Endodermal cell (in vitro differentiated cells): ENCODE data around the gene CCM2. TPM values are rescaled to one million over a fixed set of nuclear protein-coding genes. Genes with fewer than 3 reads are reported as not detected.

Experiments used
- DNase-seq: peaks from one replicate; pipeline ENCODE4 v3.0.0-alpha.2; 2017
- H3K27ac ChIP-seq: 2 replicates; pipeline ENCODE4 v1.5.1; 2013; ENCODE audit warnings: mild to moderate bottlenecking, low read depth, low read length, moderate library complexity
- H3K27me3 ChIP-seq: 2 replicates; pipeline ENCODE4 v1.6.1; 2013; ENCODE audit warnings: mild to moderate bottlenecking, low read length, moderate library complexity; ENCODE audit not compliant: insufficient read depth, control insufficient read depth, poor library complexity, severe bottlenecking
- H3K36me3 ChIP-seq: 2 replicates; pipeline ENCODE4 v1.7.0; 2013; ENCODE audit warnings: mild to moderate bottlenecking, low read length, moderate library complexity; ENCODE audit not compliant: control insufficient read depth, insufficient read depth
- H3K4me1 ChIP-seq: one replicate; pipeline ENCODE4 v1.7.0; 2013; ENCODE audit warnings: low read length; ENCODE audit not compliant: control insufficient read depth, insufficient read depth
- H3K4me3 ChIP-seq: 2 replicates; pipeline ENCODE4 v1.5.1; 2013; ENCODE audit warnings: mild to moderate bottlenecking, low read length, moderate library complexity
- H3K9ac ChIP-seq: 2 replicates; pipeline ENCODE4 v1.6.1; 2013; ENCODE audit warnings: mild to moderate bottlenecking, low read length, moderate library complexity; ENCODE audit not compliant: poor library complexity, severe bottlenecking; ENCODE audit errors: extremely low read depth
- H3K9me3 ChIP-seq: 2 replicates; pipeline ENCODE4 v1.6.1; 2013; ENCODE audit warnings: mild to moderate bottlenecking, low read length, moderate library complexity; ENCODE audit not compliant: control insufficient read depth
- H3K27ac Mint-ChIP-seq: 2 replicates; pipeline ENCODE4 v1.8.0; 2020; ENCODE audit warnings: mixed read lengths
- H3K27me3 Mint-ChIP-seq: 2 replicates; pipeline ENCODE4 v1.8.0; 2021; ENCODE audit warnings: mild to moderate bottlenecking, mixed read lengths; ENCODE audit not compliant: insufficient read depth
- H3K36me3 Mint-ChIP-seq: 2 replicates; pipeline ENCODE4 v1.8.0; 2020; ENCODE audit warnings: low read depth, mixed read lengths
- H3K4me1 Mint-ChIP-seq: 2 replicates; pipeline ENCODE4 v1.8.0; 2020; ENCODE audit warnings: mixed read lengths
- H3K4me3 Mint-ChIP-seq: 2 replicates; pipeline ENCODE4 v1.8.0; 2020; ENCODE audit warnings: mild to moderate bottlenecking, moderate library complexity, mixed read lengths
- H3K9me3 Mint-ChIP-seq: 2 replicates; pipeline ENCODE4 v1.8.0; 2020; ENCODE audit warnings: mild to moderate bottlenecking, mixed read lengths
- WGBS, 2 experiments: methylation state at CpG; one replicate each; pipeline versions ENCODE4 v1.1.5 to v1.1.7; 2013; ENCODE audit warnings: missing lambda C conversion rate in 2 of 2, mixed read lengths in 1 of 2; ENCODE audit not compliant: insufficient coverage in 1 of 2, insufficient read length in 1 of 2; 5-methylcytosine and 5-hydroxymethylcytosine counted together
- total RNA-seq, 2 donors: library from RNA; stranded (reverse); fragmentation: NEBNext Ultra II Directional in 1 of 2; extraction: Animal tissue kit (Norgen Biotek cat#: 25700) in 1 of 2; gene quantifications; 2 replicates in 1 of 2; 3 replicates in 1 of 2; pipeline ENCODE4 v1.2.1, GENCODE V29; 2021
- TF ChIP-seq, protein P1 (sequence below): fragments of 200-600 bp; sonication (generic); conservative IDR thresholded peaks from 2 replicates; pipeline ENCODE4 v1.5.0; 2021; ENCODE audit warnings: antibody characterized with exemption, mild to moderate bottlenecking

Gene CCM2
- total RNA-seq, 2 donors from 2014 or later = 37.4 to 38.1 TPM

DNA sequence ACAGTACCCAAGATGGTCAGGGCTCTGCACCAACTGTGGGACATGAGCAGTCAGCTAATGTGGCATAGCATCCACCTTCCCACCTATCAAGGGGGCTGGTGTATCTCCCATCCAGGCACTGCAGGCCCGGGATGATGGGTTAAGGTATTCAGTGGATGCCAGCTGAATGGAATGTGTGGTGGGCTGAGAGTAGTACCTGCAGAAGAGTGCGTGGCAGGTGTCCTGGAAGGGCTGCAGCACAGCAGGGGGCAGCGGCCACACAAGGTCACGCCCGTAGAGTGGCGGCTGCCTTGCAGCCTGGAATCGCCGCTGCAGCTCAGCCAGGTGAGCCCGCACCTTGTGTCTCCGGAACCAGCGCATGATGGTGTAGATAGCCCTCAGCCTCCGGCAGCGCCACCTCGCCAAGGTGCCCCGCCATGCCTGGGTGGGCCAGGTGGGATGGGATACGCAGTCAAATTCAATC is 34.5 kb upstream of the CCM2 start:
- 92 to 95% methylated on average over 15 to 16 of the region's 16 CpGs for WGBS, 2 experiments
- no peaks in the 10 kb centered on the region for H3K9me3 ChIP-seq
- H3K27ac ChIP-seq = no peak overlapping the region
- Mint-ChIP-seq H3K4me3 (no peak overlapping the region), H3K27me3 (peaks cover 24% of the 10 kb centered on the region), H3K4me1 (no peaks in the 10 kb centered on the region), H3K36me3 (no peaks in the 10 kb centered on the region), H3K27ac (no peak overlapping the region), H3K9me3 (no peaks in the 10 kb centered on the region)
- no peak overlapping the region for H3K4me3 ChIP-seq
- TF ChIP-seq, protein P1, sequence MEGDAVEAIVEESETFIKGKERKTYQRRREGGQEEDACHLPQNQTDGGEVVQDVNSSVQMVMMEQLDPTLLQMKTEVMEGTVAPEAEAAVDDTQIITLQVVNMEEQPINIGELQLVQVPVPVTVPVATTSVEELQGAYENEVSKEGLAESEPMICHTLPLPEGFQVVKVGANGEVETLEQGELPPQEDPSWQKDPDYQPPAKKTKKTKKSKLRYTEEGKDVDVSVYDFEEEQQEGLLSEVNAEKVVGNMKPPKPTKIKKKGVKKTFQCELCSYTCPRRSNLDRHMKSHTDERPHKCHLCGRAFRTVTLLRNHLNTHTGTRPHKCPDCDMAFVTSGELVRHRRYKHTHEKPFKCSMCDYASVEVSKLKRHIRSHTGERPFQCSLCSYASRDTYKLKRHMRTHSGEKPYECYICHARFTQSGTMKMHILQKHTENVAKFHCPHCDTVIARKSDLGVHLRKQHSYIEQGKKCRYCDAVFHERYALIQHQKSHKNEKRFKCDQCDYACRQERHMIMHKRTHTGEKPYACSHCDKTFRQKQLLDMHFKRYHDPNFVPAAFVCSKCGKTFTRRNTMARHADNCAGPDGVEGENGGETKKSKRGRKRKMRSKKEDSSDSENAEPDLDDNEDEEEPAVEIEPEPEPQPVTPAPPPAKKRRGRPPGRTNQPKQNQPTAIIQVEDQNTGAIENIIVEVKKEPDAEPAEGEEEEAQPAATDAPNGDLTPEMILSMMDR = no peak
- H3K36me3 ChIP-seq = no peaks in the 10 kb centered on the region
- H3K9ac ChIP-seq = no peak overlapping the region
- peaks cover 30% of the 10 kb centered on the region for H3K27me3 ChIP-seq
- peak; percentile 36 for DNase-seq
- no peaks in the 10 kb centered on the region for H3K4me1 ChIP-seq

GRCh38 chr7:44965937-44966730 is 33.9 kb upstream of the CCM2 start:
- Mint-ChIP-seq H3K4me1 (no peaks in the 10 kb centered on the region), H3K27ac (no peak overlapping the region), H3K27me3 (peaks cover 22% of the 10 kb centered on the region), H3K36me3 (no peaks in the 10 kb centered on the region), H3K9me3 (no peaks in the 10 kb centered on the region), H3K4me3 (no peak overlapping the region)
- Histone ChIP-seq H3K9me3 (no peaks in the 10 kb centered on the region), H3K4me1 (no peaks in the 10 kb centered on the region), H3K9ac (no peak overlapping the region), H3K27ac (no peak overlapping the region), H3K36me3 (no peaks in the 10 kb centered on the region), H3K4me3 (no peak overlapping the region), H3K27me3 (peaks cover 30% of the 10 kb centered on the region)
- no peak for DNase-seq
- 92% methylated on average over 11 to 18 of the region's 18 CpGs for WGBS, 2 experiments
- TF ChIP-seq, protein P1 = no peak

DNA sequence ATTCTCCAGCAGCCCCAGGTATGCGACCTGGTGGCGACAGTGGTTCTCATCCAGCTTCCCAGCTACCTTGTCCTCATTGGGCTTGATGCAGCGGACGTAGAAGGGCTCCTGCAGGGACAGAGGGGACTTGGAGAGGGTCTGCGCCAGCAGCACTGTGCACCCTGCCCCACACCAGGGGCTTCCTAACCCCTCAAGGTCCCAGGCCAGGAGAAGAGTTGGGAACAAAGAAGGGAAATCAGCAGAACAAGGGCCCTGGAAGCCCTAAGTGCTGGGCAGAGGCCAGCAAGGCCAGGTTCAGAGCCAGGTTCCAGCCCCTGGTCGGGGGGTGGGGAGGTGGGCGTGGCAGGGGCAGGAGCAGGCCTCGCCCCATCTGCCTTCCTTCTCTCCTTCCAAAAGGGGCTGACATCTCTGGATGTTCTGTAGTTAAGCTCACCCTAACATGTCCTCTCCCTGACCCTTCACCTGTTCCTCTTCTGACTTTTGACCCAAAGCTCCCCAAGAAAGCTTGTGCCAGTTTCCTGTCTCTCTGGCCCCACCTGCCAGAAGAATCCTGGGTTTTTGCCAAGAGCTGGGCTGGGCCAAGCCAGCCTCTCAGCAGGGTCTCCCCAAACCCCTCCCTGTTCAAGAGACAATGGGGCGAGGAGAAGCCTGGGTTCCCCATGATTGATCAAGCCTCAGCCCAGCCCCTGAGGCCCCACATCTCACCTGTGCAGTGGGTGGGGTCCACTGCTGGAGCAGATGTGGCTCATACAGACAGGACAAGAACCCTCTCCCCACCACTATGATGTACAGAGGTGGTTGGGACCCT is 33.1 kb upstream of the CCM2 start:
- Mint-ChIP-seq H3K9me3 (no peaks in the 10 kb centered on the region), H3K4me1 (no peaks in the 10 kb centered on the region), H3K4me3 (no peak overlapping the region), H3K27ac (peak overlapping the region; percentile 13), H3K27me3 (peaks cover 19% of the 10 kb centered on the region), H3K36me3 (no peaks in the 10 kb centered on the region)
- peaks cover 25% of the 10 kb centered on the region for H3K27me3 ChIP-seq
- H3K27ac ChIP-seq = no peak overlapping the region
- no peak overlapping the region for H3K9ac ChIP-seq
- 87 to 89% methylated on average over 6 to 9 of the region's 9 CpGs for WGBS, 2 experiments
- DNase-seq = peak; percentile 46
- H3K9me3 ChIP-seq = no peaks in the 10 kb centered on the region
- no peaks in the 10 kb centered on the region for H3K4me1 ChIP-seq
- H3K4me3 ChIP-seq = no peak overlapping the region
- TF ChIP-seq, protein P1 = no peak
- no peaks in the 10 kb centered on the region for H3K36me3 ChIP-seq
